Adrenal gland (tissue), 5 donors: ENCODE measurements around the gene ZNF695.

Experiments used
- CTCF ChIP-seq, 6 experiments: fragments of 450-650 bp in 4 of 6; fragments of 200-600 bp in 2 of 6; sonication (generic) in 1 of 6; IDR thresholded peaks; 1 replicate in 5 of 6; 2 replicates in 1 of 6; pipeline versions ENCODE4 v1.5.1 to v1.8.0; 2016 to 2021; ENCODE audit warnings: antibody characterized with exemption in 6 of 6, mild to moderate bottlenecking in 2 of 6, moderate library complexity in 1 of 6
- POLR2A ChIP-seq, 2 donors: fragments of 450-650 bp; IDR thresholded peaks; one replicate each; pipeline ENCODE4 v1.6.1; 2017; ENCODE audit warnings: antibody characterized with exemption in 2 of 2, mild to moderate bottlenecking in 2 of 2, moderate library complexity in 1 of 2
- donor health status: DM: no; HTN: no; CAD: no.

- TF ChIP-seq CTCF (IDR thresholded peaks at IDR 0.05) (no peak), POLR2A (IDR thresholded peaks at IDR 0.05) (no peak)
Measured at GRCh38 chr1:246949956-246950355, 57.9 kb downstream of the ZNF695 start.
